Calu3 (cell line): Measurements from ENCODE around the gene NFKBIA. TPM values are rescaled to one million over a fixed set of nuclear protein-coding genes. Genes with fewer than 3 reads are reported as not detected.

Experiments used
- BruUV-seq: library from RNA; stranded (reverse); fragments of 400-500 nt; replicated peaks from 2 replicates; lab custom pipeline; 2021; lab: Mats Ljungman, UMichigan
- CTCF ChIA-PET: fragments of 300-600 bp; sonication (Branson Sonifier 250); formaldehyde crosslinking; loops from one replicate; lab custom pipeline; 2022; ENCODE audit warnings: antibody characterized with exemption; lab: Charles Lee
- DNase-seq: peaks from one replicate; pipeline ENCODE4 v3.0.0; 2022
- H3K27ac Mint-ChIP-seq: one replicate; pipeline ENCODE4 v1.8.0; 2022; ENCODE audit warnings: mixed read lengths; ENCODE audit not compliant: unreplicated experiment
- H3K27me3 Mint-ChIP-seq: one replicate; pipeline ENCODE4 v1.8.0; 2022; ENCODE audit warnings: mixed read lengths; ENCODE audit not compliant: unreplicated experiment
- H3K36me3 Mint-ChIP-seq: one replicate; pipeline ENCODE4 v1.8.0; 2022; ENCODE audit warnings: mild to moderate bottlenecking, moderate library complexity, mixed read lengths; ENCODE audit not compliant: insufficient read depth, unreplicated experiment
- H3K4me1 Mint-ChIP-seq: one replicate; pipeline ENCODE4 v1.8.0; 2022; ENCODE audit warnings: mild to moderate bottlenecking, low read depth, mixed read lengths; ENCODE audit not compliant: unreplicated experiment
- H3K4me3 Mint-ChIP-seq: one replicate; pipeline ENCODE4 v1.8.0; 2022; ENCODE audit warnings: mild to moderate bottlenecking, low read depth, moderate library complexity, mixed read lengths; ENCODE audit not compliant: unreplicated experiment
- H3K9me3 Mint-ChIP-seq: one replicate; pipeline ENCODE4 v1.8.0; 2022; ENCODE audit warnings: low read depth, mixed read lengths; ENCODE audit not compliant: unreplicated experiment
- CTCF ChIP-seq: fragments of 200-600 bp; IDR thresholded peaks from one replicate; pipeline ENCODE4 v1.8.0; 2022; ENCODE audit warnings: antibody characterized with exemption; ENCODE audit not compliant: unreplicated experiment
- intact Hi-C: fragments of 100-400 bp; cut with micrococcal nuclease; formaldehyde crosslinking; loops from one replicate; pipeline ENCODE4 v1.10.0; 2022; ENCODE audit not compliant: unreplicated experiment
- total RNA-seq: library from RNA; stranded (reverse); gene quantifications from 2 replicates; pipeline ENCODE4 v1.2.3, GENCODE V29; 2022

NFKBIA gene
- total RNA-seq, 1 experiment from 2014 or later: 111 TPM

- Mint-ChIP-seq H3K4me3 (no peak overlapping the region), H3K4me1 (peaks cover 39% of the 10 kb centered on the region), H3K27ac (peak overlapping the region; percentile 11), H3K36me3 (peaks cover 25% of the 10 kb centered on the region), H3K9me3 (no peaks in the 10 kb centered on the region), H3K27me3 (no peaks in the 10 kb centered on the region)
- no peak for TF ChIP-seq CTCF
- CTCF ChIA-PET: no interaction called here
- no TSS peak for BruUV-seq
- DNase-seq: no peak
- intact Hi-C loops: no loop called here
These were observed 10.1 kb downstream of the NFKBIA start for GRCh38 chr14:35394326-35395013.

GRCh38 chr14:35393826-35394225 is 10.7 kb downstream of the NFKBIA start:
- no peak for DNase-seq
- Mint-ChIP-seq H3K27me3 (no peaks in the 10 kb centered on the region), H3K4me3 (no peak overlapping the region), H3K27ac (peak overlapping the region; percentile 11), H3K9me3 (no peaks in the 10 kb centered on the region), H3K36me3 (peaks cover 19% of the 10 kb centered on the region), H3K4me1 (peaks cover 33% of the 10 kb centered on the region)
- CTCF ChIA-PET: no interaction called here
- intact Hi-C loops: no loop called here
- no TSS peak for BruUV-seq
- TF ChIP-seq CTCF: no peak

- CTCF ChIA-PET: no interaction called here
These were observed 12.4 kb downstream of the NFKBIA start for GRCh38 chr14:35392103-35392502.

GRCh38 chr14:35391388-35391710 is 13.2 kb downstream of the NFKBIA start:
- H3K4me3 Mint-ChIP-seq: no peak overlapping the region
- intact Hi-C loops: no loop called here

More at GRCh38 chr14:35392103-35392502, 12.4 kb downstream of the NFKBIA start:
- no TSS peak for BruUV-seq
- TF ChIP-seq CTCF: no peak
- intact Hi-C loops: no loop called here
- Mint-ChIP-seq H3K27ac (no peak overlapping the region), H3K4me1 (peaks cover 15% of the 10 kb centered on the region), H3K9me3 (no peaks in the 10 kb centered on the region), H3K27me3 (no peaks in the 10 kb centered on the region), H3K36me3 (peaks cover 8% of the 10 kb centered on the region), H3K4me3 (no peak overlapping the region)
- no peak for DNase-seq

More at GRCh38 chr14:35391388-35391710, 13.2 kb downstream of the NFKBIA start:
- no peak for DNase-seq
- H3K27me3 Mint-ChIP-seq: no peaks in the 10 kb centered on the region
- no TSS peak for BruUV-seq
- no peak overlapping the region for H3K27ac Mint-ChIP-seq
- CTCF ChIA-PET: no interaction called here
- no peak for TF ChIP-seq CTCF
- peaks cover 8% of the 10 kb centered on the region for H3K36me3 Mint-ChIP-seq
- H3K9me3 Mint-ChIP-seq: no peaks in the 10 kb centered on the region
- peaks cover 12% of the 10 kb centered on the region for H3K4me1 Mint-ChIP-seq
